ENCODE results near the gene MIER2.
"Not testable (repeated sequence)": the region's sequence is repeated elsewhere in the genome, so short reads cannot be mapped to it uniquely, and the experiment has no call there.

MIER2 gene

GRCh38 chr19:355536-355935, 10.9 kb upstream of the MIER2 start:
- not testable (repeated sequence) for DNase-seq

- no peak for DNase-seq
Measured at GRCh38 chr19:355134-355533, 10.5 kb upstream of the MIER2 start.

GRCh38 chr19:351976-352625, 7.5 kb upstream of the MIER2 start:
- DNase-seq = no peak

GRCh38 chr19:347946-348861, 3.6 kb upstream of the MIER2 start:
- DNase-seq = no peak

GRCh38 chr19:345320-345879, 804 bp upstream of the MIER2 start:
- no peak for DNase-seq

GRCh38 chr19:343941-344624, 513 bp downstream of the MIER2 start:
- DNase-seq = peak; percentile 25

- no peak for DNase-seq
Measured at GRCh38 chr19:343451-343931, 1.1 kb downstream of the MIER2 start.

- peak; percentile 77 for DNase-seq
Measured at GRCh38 chr19:342801-343421, 1.7 kb downstream of the MIER2 start.

GRCh38 chr19:342128-342455, 2.5 kb downstream of the MIER2 start:
- DNase-seq = no peak

- no peak for DNase-seq
Measured at GRCh38 chr19:341386-342127, 3.0 kb downstream of the MIER2 start.

- DNase-seq = no peak
Measured at GRCh38 chr19:340620-341385, 3.8 kb downstream of the MIER2 start.

- no peak for DNase-seq
Measured at GRCh38 chr19:339262-339887, 5.2 kb downstream of the MIER2 start.

GRCh38 chr19:338421-338820, 6.2 kb downstream of the MIER2 start:
- no peak for DNase-seq

GRCh38 chr19:336067-336614, 8.5 kb downstream of the MIER2 start:
- no peak for DNase-seq

- no peak for DNase-seq
Measured at GRCh38 chr19:335486-336066, 9.0 kb downstream of the MIER2 start.

- no peak for DNase-seq
Measured at GRCh38 chr19:335072-335471, 9.5 kb downstream of the MIER2 start.

GRCh38 chr19:334296-335071, 10.1 kb downstream of the MIER2 start:
- no peak for DNase-seq

GRCh38 chr19:330503-330902, 14.1 kb downstream of the MIER2 start:
- DNase-seq = no peak

GRCh38 chr19:329876-330275, 14.7 kb downstream of the MIER2 start:
- no peak for DNase-seq

All from fibroblast of skin of right quadriceps (primary cell).